HepG2 (cell line): Measurements from ENCODE around the gene ZNF22. TPM values are rescaled to one million over a fixed set of nuclear protein-coding genes. Genes with fewer than 3 reads are reported as not detected.

ENCODE experiments used
- ARHGAP35 ChIP-seq: sonication (generic); formaldehyde crosslinking; IDR thresholded peaks from 2 replicates; pipeline ENCODE4 v1.9.0; 2022; ENCODE audit warnings: mild to moderate bottlenecking, inconsistent platforms, moderate library complexity, missing genetic modification reagents, borderline replicate concordance
- BATF2 ChIP-seq: sonication (generic); formaldehyde crosslinking; IDR thresholded peaks from 2 replicates; pipeline ENCODE4 v1.8.0; 2022; ENCODE audit warnings: mild to moderate bottlenecking, missing genetic modification reagents, moderate library complexity
- EEA1 ChIP-seq: sonication (generic); formaldehyde crosslinking; IDR thresholded peaks from 2 replicates; pipeline ENCODE4 v1.5.1; 2020; ENCODE audit warnings: mild to moderate bottlenecking, missing genetic modification reagents, borderline replicate concordance
- EED ChIP-seq: sonication (generic); formaldehyde crosslinking; IDR thresholded peaks from 2 replicates; pipeline ENCODE4 v1.5.0; 2020; ENCODE audit warnings: mild to moderate bottlenecking, missing genetic modification reagents
- GATAD2A ChIP-seq: IDR thresholded peaks from 2 replicates; pipeline ENCODE4 v1.6.1; 2016
- HMG20A ChIP-seq: IDR thresholded peaks from 2 replicates; pipeline ENCODE4 v1.6.1; 2016; ENCODE audit warnings: borderline replicate concordance
- JUND ChIP-seq: sonication (generic); formaldehyde crosslinking; IDR thresholded peaks from 2 replicates; pipeline ENCODE4 v1.8.0; 2022; ENCODE audit warnings: mild to moderate bottlenecking, missing genetic modification reagents
- KAT2B ChIP-seq: fragments of 150-350 bp; IDR thresholded peaks from 2 replicates; pipeline ENCODE4 v1.6.1; 2014; ENCODE audit warnings: low read depth, low read length, borderline replicate concordance
- KLF12 ChIP-seq: sonication (generic); formaldehyde crosslinking; IDR thresholded peaks from 2 replicates; pipeline ENCODE4 v1.4.0; 2020; ENCODE audit warnings: missing genetic modification reagents, borderline replicate concordance
- KLF13 ChIP-seq: sonication (generic); formaldehyde crosslinking; IDR thresholded peaks from 2 replicates; pipeline ENCODE4 v1.4.0; 2020; ENCODE audit warnings: mild to moderate bottlenecking, missing genetic modification reagents
- MAFF ChIP-seq: IDR thresholded peaks from 2 replicates; pipeline ENCODE4 v1.6.1; 2011; ENCODE audit warnings: low read depth, low read length, improper control_type of control experiment
- PRPF4 ChIP-seq: fragments of 200-400 bp; formaldehyde crosslinking; IDR thresholded peaks from 2 replicates; pipeline ENCODE4 v1.6.1; 2016; ENCODE audit warnings: low read length, low read depth; ENCODE audit not compliant: poor library complexity, severe bottlenecking
- SIN3B ChIP-seq: fragments of 150-350 bp; IDR thresholded peaks from 2 replicates; pipeline ENCODE4 v1.6.1; 2014; ENCODE audit warnings: low read length
- SNAPC2 ChIP-seq: sonication (generic); formaldehyde crosslinking; IDR thresholded peaks from 2 replicates; pipeline ENCODE4 v1.8.1; 2022; ENCODE audit warnings: mild to moderate bottlenecking, missing genetic modification reagents
- TSC22D2 ChIP-seq: sonication (generic); formaldehyde crosslinking; IDR thresholded peaks from 2 replicates; pipeline ENCODE4 v1.5.1; 2020; ENCODE audit warnings: missing genetic modification reagents, mild to moderate bottlenecking, borderline replicate concordance
- ZMYM3 ChIP-seq: sonication (generic); formaldehyde crosslinking; IDR thresholded peaks from 2 replicates; pipeline ENCODE4 v1.5.1; 2020; ENCODE audit warnings: mild to moderate bottlenecking, missing genetic modification reagents
- ZNF230 ChIP-seq: sonication (generic); formaldehyde crosslinking; IDR thresholded peaks from 2 replicates; pipeline ENCODE4 v1.4.0; 2020; ENCODE audit warnings: mild to moderate bottlenecking, missing genetic modification reagents
- ZNF337 ChIP-seq: sonication (generic); formaldehyde crosslinking; IDR thresholded peaks from 2 replicates; pipeline ENCODE4 v1.5.1; 2020; ENCODE audit warnings: missing genetic modification reagents, low read depth, mild to moderate bottlenecking, borderline replicate concordance
- ZNF431 ChIP-seq: sonication (generic); formaldehyde crosslinking; IDR thresholded peaks from 2 replicates; pipeline ENCODE4 v1.9.0; 2022; ENCODE audit warnings: missing genetic modification reagents, low read depth, mild to moderate bottlenecking, borderline replicate concordance
- ZNF562 ChIP-seq: sonication (generic); formaldehyde crosslinking; IDR thresholded peaks from 2 replicates; pipeline ENCODE4 v1.8.0; 2022; ENCODE audit warnings: missing genetic modification reagents, borderline replicate concordance
- ZNF577 ChIP-seq: sonication (generic); formaldehyde crosslinking; IDR thresholded peaks from 2 replicates; pipeline ENCODE4 v1.4.0; 2020; ENCODE audit warnings: mild to moderate bottlenecking, low read depth, missing genetic modification reagents, borderline replicate concordance
- ZNF790 ChIP-seq: sonication (generic); formaldehyde crosslinking; IDR thresholded peaks from 2 replicates; pipeline ENCODE4 v1.8.0; 2022; ENCODE audit warnings: missing genetic modification reagents, mild to moderate bottlenecking, borderline replicate concordance
- ZNF891 ChIP-seq: sonication (generic); formaldehyde crosslinking; IDR thresholded peaks from 2 replicates; pipeline ENCODE4 v1.5.0; 2020; ENCODE audit warnings: mild to moderate bottlenecking, missing genetic modification reagents
- polyA plus RNA-seq, 8 experiments: library from polyadenylated mRNA; depleted of rRNA in 3 of 8; stranded (reverse) in 7 of 8; unstranded in 1 of 8; fragments of >200 nt; fragmentation: Illumina TruSeq in 4 of 8; extraction: Trizol in 4 of 8; gene quantifications; 2 replicates each; pipeline versions ENCODE4 v1.2.1 to v1.2.3, GENCODE V29; 2011 to 2016; ENCODE audit warnings: low read depth in 4 of 8, missing spikeins in 1 of 8, mixed read lengths in 1 of 8; ENCODE audit not compliant: insufficient read depth in 1 of 8
- total RNA-seq, 5 experiments: library from RNA; depleted of rRNA; stranded (reverse); fragments of >200 nt; fragmentation: Illumina TruSeq; extraction: Trizol; gene quantifications; 2 replicates each; pipeline ENCODE4 v1.2.3, GENCODE V29; 2016; ENCODE audit warnings: low read depth in 1 of 5
- TF ChIP-seq, protein P1 (sequence below): sonication (generic); formaldehyde crosslinking; IDR thresholded peaks from 2 replicates; pipeline ENCODE4 v1.4.0; 2020; ENCODE audit warnings: missing genetic modification reagents, borderline replicate concordance
- TF ChIP-seq, protein P2 (sequence below): IDR thresholded peaks from 2 replicates; pipeline ENCODE4 v1.6.1; 2016; ENCODE audit warnings: missing genetic modification reagents, missing compliant biosample characterization

The ZNF22 gene
- total and polyA plus RNA-seq, 2 of the 13 experiments (the other 11 are each of a cell fraction or from before 2014, with no cell fraction given): 0.40 to 1.3 TPM

DNA sequence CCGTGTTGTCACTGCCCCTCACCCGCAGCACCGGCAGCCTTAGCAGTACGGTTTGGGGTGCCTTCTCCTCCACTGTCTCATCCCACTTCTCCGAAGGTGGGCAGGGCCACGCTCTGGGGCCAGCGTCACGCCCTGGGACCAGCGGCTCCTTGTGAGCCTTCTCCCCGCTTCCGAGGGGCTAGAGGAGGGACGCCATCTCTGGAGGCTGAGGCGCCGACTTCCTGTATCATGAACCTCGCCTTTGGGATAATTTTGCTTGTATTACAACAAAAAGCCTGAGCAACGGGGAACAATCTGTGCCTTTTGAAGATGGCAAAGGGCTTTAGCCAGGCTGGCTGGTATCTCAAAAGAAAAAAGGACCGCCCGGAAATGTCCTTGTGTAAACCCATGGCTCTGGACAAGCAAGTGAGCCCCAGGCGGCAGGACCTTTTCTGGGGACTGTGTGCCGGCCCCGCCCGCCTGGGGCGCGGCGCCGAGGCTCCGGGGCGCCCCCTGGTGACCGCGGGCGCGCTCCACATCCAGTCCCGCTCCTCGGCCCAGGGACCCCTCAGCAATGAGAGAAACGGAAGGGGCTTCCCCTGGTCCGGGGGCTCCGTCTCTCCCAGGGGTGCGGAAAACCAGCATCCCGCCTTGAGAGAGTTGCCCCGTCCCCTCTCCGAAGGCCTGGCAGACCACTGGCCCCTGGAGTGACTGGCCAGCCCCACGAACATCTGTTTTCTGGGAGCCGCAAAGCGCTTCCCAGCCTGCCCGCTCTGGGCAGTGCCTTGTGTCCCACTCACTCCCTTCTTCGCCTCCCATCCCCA is 25.9 kb upstream of the ZNF22 start (continued):
- TF ChIP-seq KLF13 (CRISPR knock-in tag) (no peak), PRPF4 (no peak), ZNF562 (CRISPR knock-in tag) (no peak), ZNF577 (CRISPR knock-in tag) (no peak), ZNF337 (no peak), ZNF891 (CRISPR knock-in tag) (peak; percentile 16; the same call in 1 of the 2 replicates), SIN3B (no peak), EED (CRISPR knock-in tag) (peak; percentile 91), TSC22D2 (CRISPR knock-in tag) (no peak), ZNF230 (CRISPR knock-in tag) (no peak), ARHGAP35 (no peak), EEA1 (CRISPR knock-in tag) (no peak), GATAD2A (CRISPR knock-in tag) (no peak; the same call in 1 of the 2 replicates), JUND (no peak), SNAPC2 (no peak), MAFF (no peak), KLF12 (CRISPR knock-in tag) (peak; percentile 63; the same call in 1 of the 2 replicates), ZNF431 (CRISPR knock-in tag) (no peak), BATF2 (no peak), ZNF790 (CRISPR knock-in tag) (no peak), HMG20A (no peak), ZMYM3 (CRISPR knock-in tag) (no peak), KAT2B (no peak)
- TF ChIP-seq, protein P1, sequence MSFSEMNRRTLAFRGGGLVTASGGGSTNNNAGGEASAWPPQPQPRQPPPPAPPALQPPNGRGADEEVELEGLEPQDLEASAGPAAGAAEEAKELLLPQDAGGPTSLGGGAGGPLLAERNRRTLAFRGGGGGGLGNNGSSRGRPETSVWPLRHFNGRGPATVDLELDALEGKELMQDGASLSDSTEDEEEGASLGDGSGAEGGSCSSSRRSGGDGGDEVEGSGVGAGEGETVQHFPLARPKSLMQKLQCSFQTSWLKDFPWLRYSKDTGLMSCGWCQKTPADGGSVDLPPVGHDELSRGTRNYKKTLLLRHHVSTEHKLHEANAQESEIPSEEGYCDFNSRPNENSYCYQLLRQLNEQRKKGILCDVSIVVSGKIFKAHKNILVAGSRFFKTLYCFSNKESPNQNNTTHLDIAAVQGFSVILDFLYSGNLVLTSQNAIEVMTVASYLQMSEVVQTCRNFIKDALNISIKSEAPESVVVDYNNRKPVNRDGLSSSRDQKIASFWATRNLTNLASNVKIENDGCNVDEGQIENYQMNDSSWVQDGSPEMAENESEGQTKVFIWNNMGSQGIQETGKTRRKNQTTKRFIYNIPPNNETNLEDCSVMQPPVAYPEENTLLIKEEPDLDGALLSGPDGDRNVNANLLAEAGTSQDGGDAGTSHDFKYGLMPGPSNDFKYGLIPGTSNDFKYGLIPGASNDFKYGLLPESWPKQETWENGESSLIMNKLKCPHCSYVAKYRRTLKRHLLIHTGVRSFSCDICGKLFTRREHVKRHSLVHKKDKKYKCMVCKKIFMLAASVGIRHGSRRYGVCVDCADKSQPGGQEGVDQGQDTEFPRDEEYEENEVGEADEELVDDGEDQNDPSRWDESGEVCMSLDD (CRISPR knock-in tag): no peak
- TF ChIP-seq, protein P2, sequence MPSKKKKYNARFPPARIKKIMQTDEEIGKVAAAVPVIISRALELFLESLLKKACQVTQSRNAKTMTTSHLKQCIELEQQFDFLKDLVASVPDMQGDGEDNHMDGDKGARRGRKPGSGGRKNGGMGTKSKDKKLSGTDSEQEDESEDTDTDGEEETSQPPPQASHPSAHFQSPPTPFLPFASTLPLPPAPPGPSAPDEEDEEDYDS (CRISPR knock-in tag): 0 out of 2 replicates have a peak, but pooled peaks have one; percentile 8
